Measurements from ENCODE around the gene RBBP5.

DNA sequence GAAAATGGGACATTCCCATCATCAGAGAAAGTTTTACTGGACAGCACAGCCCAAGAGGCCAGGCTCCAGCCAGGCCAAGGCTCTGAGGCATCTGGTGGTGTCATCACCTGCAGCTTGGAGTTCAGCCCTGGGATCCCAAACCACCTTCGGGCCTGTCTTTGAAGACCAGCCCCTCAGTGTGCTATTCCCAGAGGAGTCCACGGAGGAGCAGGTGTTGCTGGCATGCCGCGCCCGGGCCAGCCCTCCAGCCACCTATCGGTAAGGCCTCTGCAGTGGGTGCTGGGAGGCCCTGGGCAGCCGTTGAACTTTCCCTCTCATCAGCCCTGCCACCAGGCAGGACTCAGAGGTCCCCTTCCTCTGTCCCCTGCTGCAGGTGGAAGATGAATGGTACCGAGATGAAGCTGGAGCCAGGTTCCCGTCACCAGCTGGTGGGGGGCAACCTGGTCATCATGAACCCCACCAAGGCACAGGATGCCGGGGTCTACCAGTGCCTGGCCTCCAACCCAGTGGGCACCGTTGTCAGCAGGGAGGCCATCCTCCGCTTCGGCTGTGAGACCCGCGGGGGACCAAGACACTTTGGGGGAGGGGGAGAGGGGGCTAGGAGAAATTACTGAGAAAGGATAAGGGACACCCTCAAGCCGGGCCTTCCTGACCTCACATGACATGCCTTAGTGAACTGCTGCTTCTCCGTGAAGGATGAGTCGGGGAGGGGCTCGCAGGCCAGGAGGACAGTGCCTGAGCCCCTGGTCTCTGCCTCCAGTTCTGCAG is 63.8 kb downstream of the RBBP5 start:
- no peak for TF ChIP-seq CTCF (IDR thresholded peaks at IDR 0.05)
- no peak for TF ChIP-seq POLR2A (IDR thresholded peaks at IDR 0.05)
